Neural progenitor cell (in vitro differentiated cells): ENCODE data around the gene TMEM120B. TPM values are rescaled to one million over a fixed set of nuclear protein-coding genes. Genes with fewer than 3 reads are reported as not detected.
"Not testable (repeated sequence)": the region's sequence is repeated elsewhere in the genome, so short reads cannot be mapped to it uniquely, and the experiment has no call there.

Experiments used
- DNase-seq: peaks from one replicate; pipeline ENCODE4 v3.0.0-alpha.2; 2016; ENCODE audit warnings: low spot score
- H2AFZ ChIP-seq: fragments of 200-600 bp; sonication (generic); replicated peaks from 2 replicates; pipeline ENCODE4 v1.6.1; 2016; ENCODE audit warnings: antibody characterized with exemption
- H3F3A ChIP-seq: fragments of 200-600 bp; sonication (generic); 2 replicates; pipeline ENCODE4 v1.6.1; 2016; ENCODE audit warnings: antibody characterized with exemption, low read depth
- H3K27ac ChIP-seq: fragments of 200-600 bp; sonication (generic); 2 replicates; pipeline ENCODE4 v1.5.1; 2016; ENCODE audit warnings: mild to moderate bottlenecking
- H3K27me3 ChIP-seq: fragments of 200-600 bp; sonication (generic); 2 replicates; pipeline ENCODE4 v1.6.1; 2016; ENCODE audit warnings: mild to moderate bottlenecking, moderate library complexity
- H3K36me3 ChIP-seq: fragments of 200-600 bp; sonication (generic); 2 replicates; pipeline ENCODE4 v1.5.1; 2016
- H3K4me1 ChIP-seq: fragments of 200-600 bp; sonication (generic); 2 replicates; pipeline ENCODE4 v1.6.1; 2016; ENCODE audit warnings: mixed run types
- H3K4me2 ChIP-seq: fragments of 200-600 bp; sonication (generic); 2 replicates; pipeline ENCODE4 v1.6.1; 2016
- H3K4me3 ChIP-seq: fragments of 200-600 bp; sonication (generic); 2 replicates; pipeline ENCODE4 v1.5.1; 2016
- H3K79me2 ChIP-seq: fragments of 200-600 bp; sonication (generic); 2 replicates; pipeline ENCODE4 v1.6.1; 2016; ENCODE audit warnings: low read depth
- H3K9ac ChIP-seq: fragments of 200-600 bp; sonication (generic); 2 replicates; pipeline ENCODE4 v1.6.1; 2016
- H3K9me3 ChIP-seq: fragments of 200-600 bp; sonication (generic); 2 replicates; pipeline ENCODE4 v1.5.1; 2016; ENCODE audit warnings: low read depth
- H4K20me1 ChIP-seq: fragments of 200-600 bp; sonication (generic); 2 replicates; pipeline ENCODE4 v1.6.1; 2016; ENCODE audit warnings: low read depth
- H3K27ac Mint-ChIP-seq: 3 replicates; pipeline ENCODE4 v1.8.0; 2021; ENCODE audit warnings: mixed read lengths
- H3K27me3 Mint-ChIP-seq: 2 replicates; pipeline ENCODE4 v1.8.0; 2022; ENCODE audit warnings: low read depth, mild to moderate bottlenecking, inconsistent platforms, moderate library complexity, mixed read lengths; ENCODE audit not compliant: insufficient read depth
- H3K36me3 Mint-ChIP-seq: 3 replicates; pipeline ENCODE4 v1.8.0; 2021; ENCODE audit warnings: mixed read lengths
- H3K4me1 Mint-ChIP-seq: 3 replicates; pipeline ENCODE4 v1.8.0; 2021; ENCODE audit warnings: mixed read lengths
- H3K4me3 Mint-ChIP-seq: 3 replicates; pipeline ENCODE4 v1.8.0; 2021; ENCODE audit warnings: mild to moderate bottlenecking, moderate library complexity, mixed read lengths
- H3K9me3 Mint-ChIP-seq: 3 replicates; pipeline ENCODE4 v1.8.0; 2020; ENCODE audit warnings: mixed read lengths
- CTCF ChIP-seq: fragments of 200-600 bp; sonication (generic); IDR thresholded peaks from 2 replicates; pipeline ENCODE4 v1.5.1; 2017; ENCODE audit warnings: antibody characterized with exemption, mild to moderate bottlenecking
- EZH2 ChIP-seq: fragments of 200-600 bp; sonication (generic); IDR thresholded peaks from 2 replicates; pipeline ENCODE4 v1.6.1; 2017; ENCODE audit warnings: antibody characterized with exemption, mild to moderate bottlenecking, moderate library complexity
- EZH2phosphoT487 ChIP-seq: fragments of 200-600 bp; sonication (generic); IDR thresholded peaks from 2 replicates; pipeline ENCODE4 v1.6.1; 2017; ENCODE audit warnings: antibody characterized with exemption
- total RNA-seq: library from RNA; depleted of rRNA; stranded (reverse); fragments of >200 nt; gene quantifications from 2 replicates; pipeline ENCODE4 v1.2.3, GENCODE V29; 2015; ENCODE audit warnings: low replicate concordance

The TMEM120B gene
- total RNA-seq, 1 donor from 2014 or later: 4.7 TPM

DNA sequence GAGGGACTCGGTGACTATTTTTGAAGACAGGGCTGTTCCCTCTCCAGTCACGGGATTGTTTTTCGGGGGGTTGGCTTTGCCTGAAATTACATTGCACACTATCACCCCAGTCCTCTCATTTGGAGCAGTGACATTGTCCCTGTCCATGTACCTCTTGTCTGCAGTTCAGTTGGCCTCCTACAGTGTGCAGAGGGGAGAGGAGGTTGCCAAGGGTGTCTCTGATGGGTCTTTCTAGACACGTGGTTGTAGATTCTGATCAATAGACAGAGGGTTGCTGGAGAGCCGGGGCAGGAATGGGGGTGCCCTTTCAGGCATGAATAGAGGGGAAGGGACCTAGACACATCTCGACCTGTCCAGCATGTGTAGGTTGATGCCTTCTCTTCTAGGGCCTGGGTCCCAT is 1.2 kb downstream of the TMEM120B start:
- peak overlapping the region; percentile 90 for H3K4me2 ChIP-seq
- no peak for TF ChIP-seq EZH2phosphoT487
- no peak for TF ChIP-seq EZH2
- TF ChIP-seq CTCF: no peak
- no peak for DNase-seq
- no peak overlapping the region for H3K9ac ChIP-seq
- Mint-ChIP-seq H3K27me3 (peaks cover 6% of the 10 kb centered on the region), H3K4me3 (peak overlapping the region; percentile 89), H3K4me1 (peaks cover 49% of the 10 kb centered on the region), H3K27ac (no peak overlapping the region), H3K9me3 (no peaks in the 10 kb centered on the region), H3K36me3 (no peaks in the 10 kb centered on the region)
- H4K20me1 ChIP-seq: peaks cover 16% of the 10 kb centered on the region
- no peaks in the 10 kb centered on the region for H3K36me3 ChIP-seq
- H3K9me3 ChIP-seq: no peaks in the 10 kb centered on the region
- peaks cover 34% of the 10 kb centered on the region for H3F3A ChIP-seq
- H2AFZ ChIP-seq: no peak overlapping the region
- H3K79me2 ChIP-seq: peaks cover 42% of the 10 kb centered on the region
- H3K27me3 ChIP-seq: no peaks in the 10 kb centered on the region
- H3K4me3 ChIP-seq: peak overlapping the region; percentile 94
- no peak overlapping the region for H3K27ac ChIP-seq
- peaks cover 15% of the 10 kb centered on the region for H3K4me1 ChIP-seq

DNA sequence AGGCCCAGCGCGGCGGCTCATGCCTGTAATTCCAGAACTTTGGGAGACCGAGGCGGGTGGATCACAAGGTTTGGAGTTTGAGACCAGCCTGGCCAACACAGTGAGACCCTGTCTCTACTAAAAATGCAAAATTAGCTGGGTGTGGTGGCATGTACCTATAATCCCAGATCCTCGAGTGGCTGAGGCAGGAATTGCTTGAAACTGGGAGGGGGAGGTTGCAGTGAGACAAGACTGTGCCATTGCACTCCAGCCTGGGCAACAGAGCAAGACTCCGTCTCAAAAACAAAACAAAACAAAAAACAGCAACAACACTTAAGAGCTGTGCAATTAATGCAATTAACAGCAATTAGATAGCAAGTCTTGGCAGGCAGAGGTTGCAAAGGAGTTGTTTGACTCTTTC is 2.5 kb downstream of the TMEM120B start:
- Histone ChIP-seq H3F3A (peaks cover 23% of the 10 kb centered on the region), H4K20me1 (peaks cover 16% of the 10 kb centered on the region), H3K79me2 (peaks cover 42% of the 10 kb centered on the region), H3K4me1 (peaks cover 15% of the 10 kb centered on the region)
- not testable (repeated sequence) for H3K4me3 ChIP-seq, H3K9ac ChIP-seq, H3K4me2 ChIP-seq, H3K27me3 ChIP-seq, H3K9me3 ChIP-seq, H2AFZ ChIP-seq, DNase-seq, H3K9me3 Mint-ChIP-seq, H3K27ac ChIP-seq, H3K36me3 ChIP-seq, H3K27ac Mint-ChIP-seq, H3K27me3 Mint-ChIP-seq, H3K36me3 Mint-ChIP-seq
- Mint-ChIP-seq H3K4me1 (peaks cover 46% of the 10 kb centered on the region), H3K4me3 (peak overlapping the region; percentile 42)

GRCh38 chr12:121715862-121716435 is 3.4 kb downstream of the TMEM120B start:
- no peak for DNase-seq
- no peaks in the 10 kb centered on the region for H3K27me3 ChIP-seq
- no peaks in the 10 kb centered on the region for H3K36me3 ChIP-seq
- H3K4me2 ChIP-seq: no peak overlapping the region
- Mint-ChIP-seq H3K4me3 (no peak overlapping the region), H3K27ac (no peak overlapping the region), H3K27me3 (peaks cover 6% of the 10 kb centered on the region), H3K36me3 (no peaks in the 10 kb centered on the region), H3K9me3 (no peaks in the 10 kb centered on the region), H3K4me1 (peaks cover 45% of the 10 kb centered on the region)
- H3K9me3 ChIP-seq: no peaks in the 10 kb centered on the region
- H2AFZ ChIP-seq: no peak overlapping the region
- peaks cover 16% of the 10 kb centered on the region for H4K20me1 ChIP-seq
- peaks cover 12% of the 10 kb centered on the region for H3K4me1 ChIP-seq
- H3K9ac ChIP-seq: no peak overlapping the region
- no peak overlapping the region for H3K27ac ChIP-seq
- no peak overlapping the region for H3K4me3 ChIP-seq
- TF ChIP-seq EZH2 (no peak), EZH2phosphoT487 (no peak), CTCF (no peak)
- peaks cover 42% of the 10 kb centered on the region for H3K79me2 ChIP-seq
- peaks cover 15% of the 10 kb centered on the region for H3F3A ChIP-seq

GRCh38 chr12:121717041-121717699 is 4.6 kb downstream of the TMEM120B start:
- Mint-ChIP-seq H3K36me3 (no peaks in the 10 kb centered on the region), H3K27ac (no peak overlapping the region), H3K4me3 (no peak overlapping the region), H3K27me3 (peaks cover 6% of the 10 kb centered on the region), H3K4me1 (peaks cover 40% of the 10 kb centered on the region), H3K9me3 (no peaks in the 10 kb centered on the region)
- Histone ChIP-seq H3K36me3 (no peaks in the 10 kb centered on the region), H3K9me3 (no peaks in the 10 kb centered on the region), H2AFZ (no peak overlapping the region), H3K9ac (no peak overlapping the region), H3K27ac (peak overlapping the region; percentile 8), H3K27me3 (no peaks in the 10 kb centered on the region), H4K20me1 (peaks cover 16% of the 10 kb centered on the region), H3F3A (peaks cover 9% of the 10 kb centered on the region), H3K4me1 (peaks cover 4% of the 10 kb centered on the region), H3K4me2 (peak overlapping the region; percentile 7), H3K4me3 (no peak overlapping the region), H3K79me2 (peaks cover 42% of the 10 kb centered on the region)
- TF ChIP-seq EZH2phosphoT487: no peak
- TF ChIP-seq EZH2: no peak
- no peak for TF ChIP-seq CTCF
- no peak for DNase-seq
